GM23248 (cell line): ENCODE measurements around the gene KCNS1. TPM values are rescaled to one million over a fixed set of nuclear protein-coding genes. Genes with fewer than 3 reads are reported as not detected.
"Not testable (repeated sequence)": the region's sequence is repeated elsewhere in the genome, so short reads cannot be mapped to it uniquely, and the experiment has no call there.

Experiments used
- DNase-seq: peaks from one replicate; pipeline ENCODE4 v3.0.0-alpha.2; 2015
- H2AFZ ChIP-seq: fragments of 200-600 bp; sonication (generic); 2 replicates; pipeline ENCODE4 v1.6.1; 2016; ENCODE audit warnings: antibody characterized with exemption
- H3F3A ChIP-seq: fragments of 200-600 bp; sonication (generic); 2 replicates; pipeline ENCODE4 v1.6.1; 2016; ENCODE audit warnings: mild to moderate bottlenecking, antibody characterized with exemption, mixed run types; ENCODE audit not compliant: insufficient read depth
- H3K27ac ChIP-seq: fragments of 200-600 bp; sonication (generic); 2 replicates; pipeline ENCODE4 v1.5.1; 2016; ENCODE audit warnings: mild to moderate bottlenecking
- H3K27me3 ChIP-seq: fragments of 200-600 bp; sonication (generic); replicated peaks from 2 replicates; pipeline ENCODE4 v1.6.1; 2016; ENCODE audit warnings: mild to moderate bottlenecking; ENCODE audit not compliant: insufficient read depth
- H3K36me3 ChIP-seq: fragments of 200-600 bp; sonication (generic); 2 replicates; pipeline ENCODE4 v1.6.1; 2016; ENCODE audit warnings: low read depth, mild to moderate bottlenecking
- H3K4me1 ChIP-seq: fragments of 200-600 bp; sonication (generic); 2 replicates; pipeline ENCODE4 v1.6.1; 2016; ENCODE audit warnings: mild to moderate bottlenecking; ENCODE audit not compliant: insufficient read depth
- H3K4me2 ChIP-seq: fragments of 200-600 bp; sonication (generic); one replicate; pipeline ENCODE4 v1.6.1; 2016; ENCODE audit warnings: mild to moderate bottlenecking; ENCODE audit not compliant: unreplicated experiment
- H3K4me3 ChIP-seq: fragments of 200-600 bp; sonication (generic); 2 replicates; pipeline ENCODE4 v1.5.1; 2016; ENCODE audit warnings: mild to moderate bottlenecking
- H3K79me2 ChIP-seq: fragments of 200-600 bp; sonication (generic); 2 replicates; pipeline ENCODE4 v1.6.1; 2016; ENCODE audit warnings: mild to moderate bottlenecking; ENCODE audit not compliant: insufficient read depth
- H3K9ac ChIP-seq: fragments of 200-600 bp; sonication (generic); 2 replicates; pipeline ENCODE4 v1.6.1; 2016; ENCODE audit warnings: mild to moderate bottlenecking
- H3K9me2 ChIP-seq: fragments of 200-600 bp; sonication (generic); 2 replicates; pipeline ENCODE4 v1.6.1; 2016; ENCODE audit warnings: mixed run types, mild to moderate bottlenecking, moderate library complexity; ENCODE audit not compliant: insufficient read depth
- H3K9me3 ChIP-seq: fragments of 200-600 bp; sonication (generic); one replicate; pipeline ENCODE4 v1.6.1; 2017; ENCODE audit warnings: low read depth
- H4K20me1 ChIP-seq: fragments of 200-600 bp; sonication (generic); 2 replicates; pipeline ENCODE4 v1.6.0; 2016; ENCODE audit not compliant: insufficient read depth
- EZH2 ChIP-seq: fragments of 200-600 bp; sonication (generic); IDR thresholded peaks from 2 replicates; pipeline ENCODE4 v1.6.1; 2018; ENCODE audit warnings: antibody characterized with exemption, mild to moderate bottlenecking; ENCODE audit not compliant: insufficient read depth, poor library complexity, severe bottlenecking
- EZH2phosphoT487 ChIP-seq: fragments of 200-600 bp; sonication (generic); IDR thresholded peaks from 2 replicates; pipeline ENCODE4 v1.6.1; 2018; ENCODE audit warnings: antibody characterized with exemption, moderate library complexity, mild to moderate bottlenecking, low read depth; ENCODE audit not compliant: insufficient read depth
- WGBS, 2 experiments: methylation state at CpG; one replicate each; pipeline ENCODE4 v1.1.6; 2015 to 2017; ENCODE audit warnings: low lambda C conversion rate in 2 of 2, low coverage in 1 of 2; ENCODE audit errors: missing lambda C conversion rate in 2 of 2; 5-methylcytosine and 5-hydroxymethylcytosine counted together
- in situ Hi-C: fragments of 300-500 bp; cut with MboI; formaldehyde crosslinking; loops from 2 replicates; pipeline ENCODE4 v1.15.0; 2020
- polyA plus RNA-seq: library from polyadenylated mRNA; unstranded; fragments of >200 nt; fragmentation: Nextera tagmentation; extraction: Ambion mirVana; gene quantifications from 2 replicates; pipeline ENCODE4 v1.2.1, GENCODE V29; 2016
- total RNA-seq: library from RNA; depleted of rRNA; stranded (reverse); fragments of >200 nt; shearing (Covaris generic); gene quantifications from 2 replicates; pipeline ENCODE4 v1.2.3, GENCODE V29; 2014

Gene KCNS1
- total and polyA plus RNA-seq, 2 experiments from 2014 or later: 0.11 to 0.55 TPM

GRCh38 chr20:45066372-45066771 lies 34.6 kb downstream of the KCNS1 start:
- Histone ChIP-seq H3K79me2 (peaks cover 63% of the 10 kb centered on the region), H3F3A (peaks cover 24% of the 10 kb centered on the region), H2AFZ (no peak overlapping the region), H3K27me3 (no peaks in the 10 kb centered on the region), H4K20me1 (no peaks in the 10 kb centered on the region), H3K9me3 (no peaks in the 10 kb centered on the region), H3K27ac (no peak overlapping the region), H3K4me3 (no peak overlapping the region), H3K9ac (no peak overlapping the region), H3K4me1 (peaks cover 52% of the 10 kb centered on the region), H3K4me2 (no peak overlapping the region), H3K9me2 (no peaks in the 10 kb centered on the region), H3K36me3 (no peaks in the 10 kb centered on the region)
- DNase-seq: no peak
- in situ Hi-C loops: no loop called here
- WGBS, 2 experiments: 90 to 93% methylated on average over 7 of the region's 7 CpGs
- TF ChIP-seq EZH2phosphoT487 (no peak), EZH2 (no peak)

DNA sequence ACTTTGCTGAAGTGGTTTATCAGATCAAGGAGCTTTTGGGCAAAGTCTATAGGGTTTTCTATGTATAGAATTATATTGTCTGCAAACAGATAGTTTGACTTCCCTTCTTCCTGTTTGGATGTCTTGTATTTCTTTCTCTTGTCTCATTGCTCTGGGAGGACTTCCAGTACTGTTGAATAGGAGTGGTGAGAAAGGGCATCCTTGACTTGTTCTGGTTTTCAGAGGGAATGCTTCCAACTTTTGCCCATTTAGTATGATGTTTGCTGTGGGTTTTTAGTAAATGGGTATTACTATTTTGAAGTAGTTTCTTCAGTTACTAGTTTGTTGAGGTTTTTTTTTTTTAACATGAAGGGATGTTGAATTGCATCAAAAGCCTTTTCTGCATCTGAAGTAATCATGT lies 36.1 kb downstream of the KCNS1 start:
- Histone ChIP-seq H3K27me3 (no peaks in the 10 kb centered on the region), H3K4me1 (peaks cover 62% of the 10 kb centered on the region), H4K20me1 (no peaks in the 10 kb centered on the region), H3K36me3 (no peaks in the 10 kb centered on the region), H3F3A (peaks cover 30% of the 10 kb centered on the region), H3K4me3 (no peak overlapping the region), H3K9me2 (no peaks in the 10 kb centered on the region), H3K79me2 (peaks cover 59% of the 10 kb centered on the region), H3K9ac (no peak overlapping the region), H2AFZ (no peak overlapping the region), H3K9me3 (no peaks in the 10 kb centered on the region), H3K27ac (0 out of 2 replicates have a peak overlapping the region, but pooled peaks have one; percentile 5), H3K4me2 (no peak overlapping the region)
- in situ Hi-C loops: no loop called here
- TF ChIP-seq EZH2 (no peak), EZH2phosphoT487 (no peak)
- DNase-seq: peak; percentile 32

DNA sequence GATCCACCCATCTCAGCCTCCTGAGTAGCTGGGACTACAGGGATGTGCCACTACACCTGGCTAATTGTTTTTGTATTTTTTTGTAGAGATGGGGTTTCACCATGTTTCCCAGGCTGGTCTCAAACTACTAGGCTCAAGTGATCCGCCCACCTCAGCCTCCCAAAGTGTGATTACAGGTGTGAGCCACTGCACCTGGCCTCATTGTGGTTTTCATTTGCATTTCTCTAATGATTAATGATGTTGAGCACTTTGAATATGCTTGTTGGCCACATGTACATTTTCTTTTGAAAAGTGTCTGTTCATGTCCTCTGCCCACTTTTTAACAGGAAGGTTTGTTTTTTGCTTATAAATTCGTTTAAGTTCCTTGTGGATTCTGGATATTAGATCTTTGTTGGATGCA lies 37.8 kb downstream of the KCNS1 start:
- peaks cover 73% of the 10 kb centered on the region for H3K4me1 ChIP-seq
- DNase-seq, in situ Hi-C loops, H3K4me2 ChIP-seq, H3K27me3 ChIP-seq, H3K36me3 ChIP-seq, H4K20me1 ChIP-seq, H2AFZ ChIP-seq, H3K9me3 ChIP-seq, H3K4me3 ChIP-seq, H3K9ac ChIP-seq, H3K27ac ChIP-seq, H3K9me2 ChIP-seq: not testable (repeated sequence)
- peaks cover 42% of the 10 kb centered on the region for H3K79me2 ChIP-seq
- peaks cover 24% of the 10 kb centered on the region for H3F3A ChIP-seq
- 97 to 98% methylated on average over 2 of the region's 2 CpGs for WGBS, 2 experiments

DNA sequence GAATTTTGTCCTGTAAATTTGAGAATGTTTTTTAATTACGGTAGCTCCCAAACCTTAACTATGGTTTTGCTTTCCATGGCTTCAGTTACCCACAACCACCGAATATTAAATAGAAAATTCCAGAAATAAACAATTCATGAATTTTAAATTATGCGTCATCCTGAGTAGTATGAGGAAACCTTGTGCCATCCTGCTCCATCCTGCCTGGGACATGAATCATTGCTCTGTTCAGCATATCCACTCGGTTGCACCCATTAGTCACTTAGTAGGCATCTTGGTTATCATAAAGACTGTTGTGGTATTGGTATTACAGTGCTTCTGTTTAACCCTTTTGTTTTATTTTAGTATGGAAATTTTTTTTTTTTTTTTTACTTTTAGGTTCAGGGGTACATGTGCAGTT lies 39.7 kb downstream of the KCNS1 start:
- Histone ChIP-seq H3K27me3 (no peaks in the 10 kb centered on the region), H3K9me3 (no peaks in the 10 kb centered on the region), H3K36me3 (no peaks in the 10 kb centered on the region), H2AFZ (no peak overlapping the region), H3K79me2 (peaks cover 28% of the 10 kb centered on the region), H3K4me1 (peaks cover 54% of the 10 kb centered on the region), H3F3A (peaks cover 13% of the 10 kb centered on the region), H3K4me3 (no peak overlapping the region), H3K4me2 (peak overlapping the region; percentile 19), H3K9ac (no peak overlapping the region), H3K9me2 (no peaks in the 10 kb centered on the region), H4K20me1 (no peaks in the 10 kb centered on the region), H3K27ac (peak overlapping the region; percentile 65)
- 12 to 14% methylated on average over 4 of the region's 4 CpGs for WGBS, 2 experiments
- DNase-seq: peak; percentile 95
- in situ Hi-C loops: no loop called here
- TF ChIP-seq EZH2phosphoT487 (no peak), EZH2 (no peak)

GRCh38 chr20:45060294-45060693 lies 40.6 kb downstream of the KCNS1 start:
- WGBS, 2 experiments: 87 to 91% methylated on average over 4 of the region's 4 CpGs
- DNase-seq: no peak
- in situ Hi-C loops: no loop called here

More at GRCh38 chr20:45060294-45060693, 40.6 kb downstream of the KCNS1 start:
- peaks cover 19% of the 10 kb centered on the region for H3K79me2 ChIP-seq
- H3K4me3 ChIP-seq: no peak overlapping the region
- H3K9ac ChIP-seq: no peak overlapping the region
- TF ChIP-seq EZH2 (no peak), EZH2phosphoT487 (no peak)
- peak overlapping the region; percentile 65 for H3K27ac ChIP-seq
- H2AFZ ChIP-seq: no peak overlapping the region
- no peaks in the 10 kb centered on the region for H3K36me3 ChIP-seq
- peak overlapping the region; percentile 19 for H3K4me2 ChIP-seq
- H3K9me3 ChIP-seq: no peaks in the 10 kb centered on the region
- H3K4me1 ChIP-seq: peaks cover 46% of the 10 kb centered on the region
- H3K9me2 ChIP-seq: no peaks in the 10 kb centered on the region
- H3K27me3 ChIP-seq: no peaks in the 10 kb centered on the region
- no peaks in the 10 kb centered on the region for H4K20me1 ChIP-seq
- peaks cover 13% of the 10 kb centered on the region for H3F3A ChIP-seq
